ENCODE data around the gene VSIG1. TPM values are rescaled to one million over a fixed set of nuclear protein-coding genes. Genes with fewer than 3 reads are reported as not detected.

VSIG1 gene
- total RNA-seq, 1 donor, result not detected

DNA sequence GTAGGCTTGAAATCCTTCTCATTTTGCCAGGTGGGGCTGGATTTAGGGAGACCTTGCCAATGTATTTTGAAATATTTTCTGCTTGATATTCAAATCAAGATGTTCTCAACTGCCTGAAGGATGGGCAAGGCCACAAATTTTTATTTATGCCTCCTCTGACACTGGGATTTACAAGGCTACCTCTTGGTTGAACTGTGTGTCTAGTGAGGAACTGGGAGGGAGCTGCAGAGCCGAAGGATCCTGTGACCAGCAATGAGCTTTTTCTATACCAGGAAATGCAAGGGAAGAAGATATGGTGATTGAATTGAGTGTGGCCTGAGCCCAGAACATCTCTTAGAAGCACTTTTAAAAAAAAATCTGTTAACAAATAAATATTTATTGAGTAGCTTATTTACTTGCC is 14.9 kb downstream of the VSIG1 start:
- no peak overlapping the region for H3K4me3 ChIP-seq (ENCODE audit: low read depth, low read length)
- DNase-seq (ENCODE audit: low read depth), result no peak
- TF ChIP-seq, protein P1, sequence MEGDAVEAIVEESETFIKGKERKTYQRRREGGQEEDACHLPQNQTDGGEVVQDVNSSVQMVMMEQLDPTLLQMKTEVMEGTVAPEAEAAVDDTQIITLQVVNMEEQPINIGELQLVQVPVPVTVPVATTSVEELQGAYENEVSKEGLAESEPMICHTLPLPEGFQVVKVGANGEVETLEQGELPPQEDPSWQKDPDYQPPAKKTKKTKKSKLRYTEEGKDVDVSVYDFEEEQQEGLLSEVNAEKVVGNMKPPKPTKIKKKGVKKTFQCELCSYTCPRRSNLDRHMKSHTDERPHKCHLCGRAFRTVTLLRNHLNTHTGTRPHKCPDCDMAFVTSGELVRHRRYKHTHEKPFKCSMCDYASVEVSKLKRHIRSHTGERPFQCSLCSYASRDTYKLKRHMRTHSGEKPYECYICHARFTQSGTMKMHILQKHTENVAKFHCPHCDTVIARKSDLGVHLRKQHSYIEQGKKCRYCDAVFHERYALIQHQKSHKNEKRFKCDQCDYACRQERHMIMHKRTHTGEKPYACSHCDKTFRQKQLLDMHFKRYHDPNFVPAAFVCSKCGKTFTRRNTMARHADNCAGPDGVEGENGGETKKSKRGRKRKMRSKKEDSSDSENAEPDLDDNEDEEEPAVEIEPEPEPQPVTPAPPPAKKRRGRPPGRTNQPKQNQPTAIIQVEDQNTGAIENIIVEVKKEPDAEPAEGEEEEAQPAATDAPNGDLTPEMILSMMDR (IDR thresholded peaks at IDR 0.05; ENCODE audit: insufficient read depth, low read depth, low read length), result no peak

DNA sequence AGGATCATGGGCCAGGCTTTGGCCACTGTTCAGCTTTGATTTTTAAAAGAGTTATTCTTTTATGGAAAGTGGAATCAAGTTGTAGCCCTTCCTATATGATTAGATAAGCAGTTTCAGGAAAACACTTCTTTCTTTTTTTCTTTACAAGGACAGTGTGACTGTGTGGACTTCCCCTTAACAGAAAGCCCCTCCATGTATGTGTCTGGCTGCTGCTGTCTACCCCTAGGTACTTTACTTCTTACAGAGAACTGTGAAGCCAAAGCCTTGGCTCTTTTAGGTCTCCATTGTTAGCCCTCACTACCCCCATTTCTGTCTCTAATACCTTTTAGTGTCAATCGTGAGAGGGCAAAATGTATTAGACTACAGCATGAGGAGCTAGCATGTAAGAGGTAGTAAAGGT is 19.1 kb downstream of the VSIG1 start:
- TF ChIP-seq, protein P1 (IDR thresholded peaks at IDR 0.05; ENCODE audit: insufficient read depth, low read depth, low read length), result no peak
- no peak overlapping the region for H3K4me3 ChIP-seq (ENCODE audit: low read depth, low read length)
- DNase-seq (ENCODE audit: low read depth), result no peak

GRCh38 chrX:108064613-108065012 is 19.7 kb downstream of the VSIG1 start:
- no peak for DNase-seq (ENCODE audit: low read depth)
- H3K4me3 ChIP-seq (ENCODE audit: low read depth, low read length), result no peak overlapping the region
- TF ChIP-seq, protein P1 (IDR thresholded peaks at IDR 0.05; ENCODE audit: insufficient read depth, low read depth, low read length), result no peak

DNA sequence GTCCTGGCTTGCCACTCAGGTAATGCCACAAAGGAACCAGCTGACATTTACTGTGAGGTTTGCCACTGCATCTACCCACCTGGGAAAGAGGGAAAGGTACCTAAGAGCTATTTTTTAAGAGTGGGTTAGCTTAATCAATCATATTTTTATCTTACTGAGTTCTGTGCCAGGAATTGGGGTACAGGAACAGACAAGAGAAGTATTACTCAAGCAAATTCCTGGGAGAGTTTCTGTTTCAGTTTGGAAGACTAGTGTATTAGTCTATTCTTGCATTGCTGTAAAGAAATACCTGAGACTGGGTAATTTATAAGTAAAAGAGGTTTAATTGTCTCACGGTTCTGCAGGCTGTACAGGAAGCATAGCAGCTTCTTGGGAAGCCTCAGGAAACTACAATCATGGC is 23.3 kb downstream of the VSIG1 start:
- DNase-seq (ENCODE audit: low read depth), result no peak
- TF ChIP-seq, protein P1 (IDR thresholded peaks at IDR 0.05; ENCODE audit: insufficient read depth, low read depth, low read length), result no peak
- H3K4me3 ChIP-seq (ENCODE audit: low read depth, low read length), result no peak overlapping the region

DNA sequence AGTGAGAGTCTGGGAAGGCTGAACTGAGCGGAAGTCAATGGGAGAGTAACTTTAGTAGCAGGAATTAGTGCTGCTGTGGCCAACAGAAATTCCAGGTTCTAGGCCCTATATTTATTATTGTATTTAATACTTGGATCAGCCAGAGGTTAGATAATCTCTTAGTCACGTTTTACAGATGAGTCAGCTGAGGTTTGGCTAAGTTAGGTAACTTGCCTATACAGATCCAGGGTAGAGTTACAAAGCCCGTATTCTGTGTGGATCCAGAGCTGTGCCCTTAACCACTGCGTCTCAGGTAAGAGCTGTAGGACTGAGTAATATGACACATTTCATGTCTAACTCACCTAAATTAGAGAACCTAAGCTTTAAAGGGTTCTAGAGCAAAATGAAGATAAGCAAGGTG is 26.0 kb downstream of the VSIG1 start:
- DNase-seq (ENCODE audit: low read depth), result peak; percentile 35
- TF ChIP-seq, protein P1 (IDR thresholded peaks at IDR 0.05; ENCODE audit: insufficient read depth, low read depth, low read length), result no peak

GRCh38 chrX:108071578-108071977 is 26.7 kb downstream of the VSIG1 start:
- TF ChIP-seq, protein P1 (IDR thresholded peaks at IDR 0.05; ENCODE audit: insufficient read depth, low read depth, low read length), result no peak
- DNase-seq (ENCODE audit: low read depth), result no peak

More for the DNA sequence above, 26.0 kb downstream of the VSIG1 start:
- H3K4me3 ChIP-seq (ENCODE audit: low read depth, low read length), result no peak overlapping the region

DNA sequence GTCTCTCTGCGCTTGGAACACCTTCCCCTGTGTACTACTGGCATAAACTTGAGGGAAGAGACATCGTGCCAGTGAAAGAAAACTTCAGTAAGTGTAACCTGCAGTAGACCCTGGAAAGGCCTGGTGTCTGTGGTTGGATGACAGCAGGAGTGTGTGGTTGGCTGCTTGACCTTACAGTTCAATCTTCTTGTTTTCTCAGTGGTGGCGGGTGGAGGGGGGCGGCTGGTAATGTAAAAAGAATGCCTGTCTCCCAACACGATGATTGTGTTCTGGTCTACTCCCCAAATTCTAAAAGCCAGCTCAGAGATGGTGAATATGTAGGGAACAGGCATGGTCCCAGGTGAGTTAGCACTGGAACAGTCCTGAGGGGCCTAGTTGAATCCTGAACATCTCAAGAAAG is 27.9 kb downstream of the VSIG1 start:
- H3K4me3 ChIP-seq (ENCODE audit: low read depth, low read length), result no peak overlapping the region
- no peak for DNase-seq (ENCODE audit: low read depth)
- TF ChIP-seq, protein P1 (IDR thresholded peaks at IDR 0.05; ENCODE audit: insufficient read depth, low read depth, low read length), result no peak

More at GRCh38 chrX:108071578-108071977, 26.7 kb downstream of the VSIG1 start:
- H3K4me3 ChIP-seq (ENCODE audit: low read depth, low read length), result no peak overlapping the region
